Erythroblast (primary cell): ENCODE data around the gene KRTAP5-10.
"Not testable (repeated sequence)": the region's sequence is repeated elsewhere in the genome, so short reads cannot be mapped to it uniquely, and the experiment has no call there.

ENCODE experiments used
- DNase-seq, 2 experiments: peaks; one replicate each; lab custom pipeline; 2025; lab: John Stamatoyannopoulos, UW
- GATA1 ChIP-seq: IDR thresholded peaks from 2 replicates; pipeline ENCODE4 v1.6.1; 2011; ENCODE audit warnings: low read depth, mild to moderate bottlenecking, control low read depth, low read length, moderate library complexity
- POLR2A ChIP-seq: IDR thresholded peaks from 2 replicates; pipeline ENCODE4 v1.6.1; 2011; ENCODE audit warnings: mild to moderate bottlenecking, low read length

The KRTAP5-10 gene, protein sequence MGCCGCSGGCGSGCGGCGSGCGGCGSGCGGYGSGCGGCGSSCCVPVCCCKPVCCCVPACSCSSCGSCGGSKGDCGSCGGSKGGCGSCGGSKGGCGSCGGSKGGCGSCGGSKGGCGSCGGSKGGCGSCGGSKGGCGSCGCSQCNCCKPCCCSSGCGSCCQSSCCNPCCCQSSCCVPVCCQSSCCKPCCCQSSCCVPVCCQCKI

GRCh38 chr11:71565263-71565662, at the start of gene KRTAP5-10:
KRTAP5-10 (plus strand) TSS chr11:71565563; CDS start chr11:71565588, 25 bp downstream.
- TF ChIP-seq POLR2A (no peak), GATA1 (no peak)
- DNase-seq, result no peak

GRCh38 chr11:71518506-71519471, 46.6 kb upstream of the KRTAP5-10 start:
- TF ChIP-seq POLR2A, result no peak
- TF ChIP-seq GATA1, result no peak
- no peak for DNase-seq

DNA sequence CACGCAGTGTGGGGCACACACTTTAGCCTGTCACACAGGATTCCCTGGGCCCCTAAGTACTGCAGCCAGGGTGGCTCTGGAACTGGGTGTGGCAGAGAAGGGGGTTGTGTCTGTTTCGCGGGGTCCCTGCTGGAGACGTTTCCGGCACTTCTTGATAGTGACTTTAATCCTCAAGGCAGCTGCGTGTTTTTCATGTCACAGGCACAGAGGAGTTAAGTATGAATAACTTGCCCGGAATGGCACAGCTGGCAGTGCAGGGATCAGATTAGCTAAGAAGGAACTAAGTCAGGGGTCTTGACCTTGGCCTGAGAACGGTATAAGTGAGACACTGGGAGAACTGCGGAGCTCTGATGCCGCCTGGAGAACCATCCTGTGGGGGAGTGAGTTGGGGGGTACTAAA, 45.8 kb upstream of the KRTAP5-10 start:
- TF ChIP-seq POLR2A, result no peak
- TF ChIP-seq GATA1, result no peak

GRCh38 chr11:71525188-71525937, 40.0 kb upstream of the KRTAP5-10 start:
- no peak for TF ChIP-seq GATA1
- no peak for TF ChIP-seq POLR2A
- no peak for DNase-seq

More for the DNA sequence above, 45.8 kb upstream of the KRTAP5-10 start:
- no peak for DNase-seq

DNA sequence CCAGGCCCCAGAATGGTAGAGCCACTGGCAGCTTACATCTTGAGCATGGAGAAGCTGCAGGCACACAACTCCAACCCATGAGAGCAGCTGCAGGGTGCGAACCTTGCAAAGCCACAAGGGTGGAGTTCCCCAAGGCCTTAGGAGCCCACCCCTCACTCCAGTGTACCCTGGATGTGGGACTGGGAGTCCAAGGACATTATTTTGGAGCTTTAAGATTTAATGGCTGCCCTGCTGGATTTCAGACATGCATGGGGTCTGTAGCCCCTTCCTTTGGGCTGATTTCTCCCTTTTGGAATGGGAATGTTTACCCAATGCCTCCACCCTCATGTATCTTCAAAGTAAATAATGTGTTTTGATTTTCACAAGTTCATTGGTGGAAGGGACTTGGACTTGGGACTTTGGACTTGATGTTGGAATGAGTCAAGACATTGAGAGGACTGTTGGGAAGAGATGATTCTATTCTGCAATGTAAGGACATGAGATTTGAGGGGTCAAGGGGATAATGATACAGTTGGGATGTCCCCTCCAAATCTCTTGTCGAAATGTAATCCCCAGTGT, 39.3 kb upstream of the KRTAP5-10 start:
- DNase-seq, result no peak
- TF ChIP-seq POLR2A (no peak), GATA1 (no peak)

DNA sequence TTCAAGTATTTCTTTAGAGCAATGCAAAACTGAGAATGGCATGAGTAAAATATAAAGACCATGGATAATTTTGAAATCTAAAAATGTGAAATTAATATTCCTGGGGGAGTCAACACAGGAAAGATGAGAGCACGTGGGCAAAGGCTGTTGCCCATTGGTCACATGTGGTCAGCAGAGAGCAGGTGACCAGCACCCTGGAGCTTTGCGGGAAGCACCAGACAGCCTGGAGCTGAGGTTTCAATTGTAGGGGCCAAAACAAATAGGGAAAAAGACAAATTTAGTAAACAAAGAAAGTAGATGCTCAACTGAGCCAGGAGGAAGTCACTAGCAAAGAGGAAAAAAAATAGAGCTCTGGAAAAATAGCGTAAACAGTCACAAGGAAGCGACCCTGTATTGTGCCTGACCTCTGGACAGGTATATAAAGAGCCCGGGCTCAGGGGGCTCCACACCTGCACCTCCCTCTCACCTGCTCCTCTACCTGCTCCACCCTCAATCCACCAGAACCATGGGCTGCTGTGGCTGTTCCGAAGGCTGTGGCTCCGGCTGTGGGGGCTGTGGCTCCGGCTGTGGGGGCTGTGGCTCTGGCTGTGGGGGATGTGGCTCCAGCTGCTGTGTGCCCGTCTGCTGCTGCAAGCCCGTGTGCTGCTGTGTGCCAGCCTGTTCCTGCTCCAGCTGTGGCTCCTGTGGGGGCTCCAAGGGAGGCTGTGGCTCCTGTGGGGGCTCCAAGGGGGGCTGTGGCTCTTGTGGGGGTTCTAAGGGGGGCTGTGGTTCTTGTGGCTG, 38.4 kb upstream of the KRTAP5-10 start, which contains the start of gene KRTAP5-7:
TSS of gene KRTAP5-7 (plus strand) at position 472 of the 780 bp plus-strand sequence. CDS start at position 506, 34 bp downstream.
- not testable (repeated sequence) for DNase-seq

DNA sequence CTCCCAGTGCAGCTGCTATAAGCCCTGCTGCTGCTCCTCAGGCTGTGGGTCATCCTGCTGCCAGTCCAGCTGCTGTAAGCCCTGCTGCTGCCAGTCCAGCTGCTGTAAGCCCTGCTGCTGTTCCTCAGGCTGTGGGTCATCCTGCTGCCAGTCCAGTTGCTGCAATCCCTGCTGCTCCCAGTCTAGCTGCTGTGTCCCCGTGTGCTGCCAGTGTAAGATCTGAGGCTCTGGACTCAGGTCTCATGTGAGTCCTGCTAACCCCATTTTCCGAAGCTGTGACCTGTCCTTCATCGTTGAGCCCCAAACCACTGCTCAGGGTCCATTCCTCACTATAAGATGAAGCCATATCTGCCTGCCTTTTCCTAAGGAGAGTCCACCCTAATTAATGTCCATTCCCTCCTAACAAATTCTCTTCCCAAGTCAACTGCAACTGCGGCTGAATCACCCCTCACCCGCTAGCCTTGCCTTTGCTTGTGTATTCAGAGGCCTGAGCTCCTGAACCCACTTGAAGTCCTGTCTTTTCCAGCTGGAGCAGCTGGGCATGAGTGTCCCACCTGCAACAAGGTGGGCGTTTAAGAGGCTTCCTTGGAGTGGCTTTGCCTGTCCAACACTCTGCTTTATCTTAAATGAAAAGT, 37.7 kb upstream of the KRTAP5-10 start:
- TF ChIP-seq GATA1, result no peak
- DNase-seq, result no peak

DNA sequence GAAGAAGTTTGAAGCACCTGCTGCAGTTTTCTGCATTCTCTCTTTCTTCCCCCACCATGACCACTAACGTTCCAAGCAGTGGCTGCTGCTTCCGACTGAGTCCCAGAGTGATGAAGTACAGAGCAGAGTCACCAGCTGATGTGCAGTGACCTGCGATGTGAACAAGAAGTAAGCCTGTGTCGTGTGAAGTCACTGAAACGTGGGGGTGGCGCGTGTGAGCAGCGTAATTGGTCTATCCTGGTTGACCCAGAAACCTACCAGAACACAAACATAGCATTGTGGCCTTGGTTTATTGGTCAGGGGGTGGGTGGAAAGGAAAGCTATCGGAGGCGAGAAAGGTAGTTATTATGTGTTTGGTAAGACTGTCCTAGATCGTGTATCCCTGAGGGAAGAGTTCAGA, 34.8 kb upstream of the KRTAP5-10 start:
- no peak for TF ChIP-seq GATA1
- TF ChIP-seq POLR2A, result no peak
- DNase-seq, result no peak

DNA sequence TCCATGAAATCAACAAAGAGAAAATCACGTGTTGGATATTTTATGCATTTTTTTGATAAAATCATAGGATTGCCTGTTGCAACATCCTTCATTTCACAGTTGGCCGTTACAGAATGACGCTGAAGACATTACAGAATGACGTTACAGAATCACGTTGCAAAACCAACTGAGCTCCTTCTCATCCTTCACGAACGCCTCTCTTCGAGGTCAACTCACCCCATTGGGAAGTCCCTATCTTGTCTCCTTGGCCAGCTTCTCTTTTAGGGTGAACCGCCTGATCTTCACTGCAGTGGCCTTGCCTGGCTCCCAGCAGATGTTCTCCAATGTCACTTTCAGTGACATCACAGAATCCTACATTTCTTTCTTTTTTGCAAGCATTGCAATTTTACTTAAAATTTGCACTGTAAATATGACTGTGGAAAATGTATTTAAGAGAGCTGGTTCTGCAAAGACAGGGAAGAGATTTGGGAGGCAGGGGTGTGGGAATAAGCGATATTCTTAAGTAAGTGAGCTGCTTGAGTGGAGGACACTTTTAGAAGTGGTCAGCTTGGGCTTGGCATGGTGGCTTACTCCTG, 33.2 kb upstream of the KRTAP5-10 start:
- DNase-seq, result no peak
- TF ChIP-seq GATA1, result no peak

DNA sequence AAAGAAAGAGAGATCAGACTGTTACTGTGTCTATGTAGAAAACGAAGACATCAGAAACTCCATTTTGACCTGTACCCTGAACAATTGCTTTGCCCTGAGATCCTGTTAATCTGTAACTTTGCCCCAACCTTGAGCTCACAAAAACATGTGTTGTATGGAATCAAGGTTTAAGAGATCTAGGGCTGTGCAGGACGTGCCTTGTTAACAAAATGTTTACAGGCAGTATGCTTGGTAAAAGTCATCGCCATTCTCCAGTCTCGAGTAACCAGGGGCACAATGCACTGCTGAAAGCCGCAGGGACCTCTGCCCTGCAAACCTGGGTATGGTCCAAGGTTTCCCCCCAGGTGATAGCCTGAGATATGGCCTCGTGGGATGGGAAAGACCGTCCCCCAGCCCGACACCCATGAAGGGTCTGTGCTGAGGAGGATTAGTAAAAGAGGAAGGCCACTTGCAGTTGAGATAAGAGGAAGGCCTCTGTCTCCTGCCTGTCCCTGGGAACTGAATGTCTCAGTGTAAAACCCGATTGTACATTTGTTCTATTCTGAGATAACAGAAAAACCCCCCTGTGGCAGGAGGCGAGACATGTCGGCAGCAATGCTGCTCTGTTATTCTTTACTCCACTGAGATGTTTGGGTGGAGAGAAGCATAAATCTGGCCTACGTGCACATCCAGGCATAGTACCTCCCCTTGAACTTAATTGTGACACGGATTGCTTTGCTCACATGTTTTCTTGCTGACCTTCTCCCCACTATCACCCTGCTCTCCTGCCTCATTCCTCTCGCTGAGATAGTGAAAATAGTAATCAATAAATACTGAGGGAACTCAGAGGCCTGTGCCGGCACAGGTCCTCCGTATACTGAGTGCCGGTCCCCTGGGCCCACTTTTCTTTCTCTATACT, 30.4 kb upstream of the KRTAP5-10 start:
- DNase-seq, result peak; percentile 7 to 63

GRCh38 chr11:71535825-71536224, 29.5 kb upstream of the KRTAP5-10 start:
- TF ChIP-seq POLR2A, result no peak
- TF ChIP-seq GATA1, result no peak
- no peak for DNase-seq
